GM12878 (cell line): ENCODE measurements around the gene CEP57. TPM values are rescaled to one million over a fixed set of nuclear protein-coding genes. Genes with fewer than 3 reads are reported as not detected.

ENCODE experiments used
- ATAC-seq: fragments of 200-7000 bp; cut with Tn5 transposase; 3 replicates; pipeline ENCODE4 v1.9.1; 2020; ENCODE audit warnings: mild to moderate bottlenecking, moderate library complexity
- BruUV-seq: library from RNA; stranded (reverse); fragments of 400-500 nt; replicated peaks from 2 replicates; lab custom pipeline; 2021; lab: Mats Ljungman, UMichigan
- CTCF ChIA-PET: fragments of 300-600 bp; sonication (Branson Sonifier 250); formaldehyde crosslinking; extraction: SDS; loops from one replicate; lab custom pipeline; 2021; ENCODE audit warnings: inconsistent platforms; lab: Yijun Ruan, JAX
- POLR2A ChIA-PET: fragments of 350-600 bp; formaldehyde crosslinking; extraction: SDS; loops from one replicate; lab custom pipeline; 2021; ENCODE audit warnings: inconsistent platforms; lab: Charles Lee
- RAD21 ChIA-PET: fragments of 300-600 bp; sonication (Branson Sonifier 250); formaldehyde crosslinking; loops from one replicate; lab custom pipeline; 2023; ENCODE audit warnings: antibody characterized with exemption; ENCODE audit not compliant: unreplicated experiment; lab: Charles Lee
- SMC1A ChIA-PET: fragments of 300-600 bp; sonication (Branson Sonifier 250); formaldehyde crosslinking; loops from one replicate; lab custom pipeline; 2023; ENCODE audit not compliant: unreplicated experiment, uncharacterized antibody; lab: Charles Lee
- DNase-seq: peaks from one replicate; pipeline ENCODE4 v3.0.0-alpha.2; 2011; ENCODE audit warnings: low read depth, low spot score
- FAIRE-seq: peaks from 3 replicates; lab custom pipeline; 2011; peaks lifted over from hg19 to GRCh38; lab: Jason Lieb, UNC
- H2AFZ ChIP-seq: 2 replicates; pipeline ENCODE4 v1.6.0; 2011; ENCODE audit warnings: low read depth, low read length, control low read depth; ENCODE audit not compliant: control insufficient read depth
- H3K27ac ChIP-seq: 2 replicates; pipeline ENCODE4 v1.5.1; 2011; ENCODE audit warnings: control low read depth; ENCODE audit not compliant: control insufficient read depth, insufficient read depth
- H3K27me3 ChIP-seq, 2 experiments: replicated peaks in 1 of 2; 2 replicates each; pipeline versions ENCODE4 v1.6.0 to v1.6.1; 2011; ENCODE audit warnings: low read length in 1 of 2; ENCODE audit not compliant: control insufficient read depth in 2 of 2, insufficient read depth in 2 of 2
- H3K36me3 ChIP-seq, 2 experiments: 2 replicates each; pipeline ENCODE4 v1.5.1; 2011; ENCODE audit warnings: low read length in 1 of 2; ENCODE audit not compliant: control insufficient read depth in 2 of 2, insufficient read depth in 2 of 2
- H3K4me1 ChIP-seq: 2 replicates; pipeline ENCODE4 v1.6.1; 2011; ENCODE audit warnings: mild to moderate bottlenecking, low read length, moderate library complexity, mixed read lengths; ENCODE audit not compliant: control insufficient read depth, insufficient read depth
- H3K4me2 ChIP-seq: 2 replicates; pipeline ENCODE4 v1.6.0; 2011; ENCODE audit warnings: control low read depth; ENCODE audit not compliant: control insufficient read depth, insufficient read depth
- H3K4me3 ChIP-seq: fragments of 200-600 bp; sonication (generic); 2 replicates; pipeline ENCODE4 v1.5.1; 2016
- H3K79me2 ChIP-seq: 2 replicates; pipeline ENCODE4 v1.6.0; 2011; ENCODE audit warnings: low read length; ENCODE audit not compliant: control insufficient read depth, insufficient read depth
- H3K9ac ChIP-seq: 2 replicates; pipeline ENCODE4 v1.8.0; 2011; ENCODE audit warnings: low read length, control low read depth, mixed read lengths; ENCODE audit not compliant: control insufficient read depth, insufficient read depth
- H3K9me3 ChIP-seq: replicated peaks from 3 replicates; pipeline ENCODE4 v1.5.1; 2011; ENCODE audit warnings: mild to moderate bottlenecking, low read length; ENCODE audit not compliant: control insufficient read depth, insufficient read depth
- H4K20me1 ChIP-seq: 2 replicates; pipeline ENCODE4 v1.6.0; 2011; ENCODE audit not compliant: control insufficient read depth, insufficient read depth
- BRCA1 ChIP-seq: IDR thresholded peaks from 2 replicates; pipeline ENCODE4 v1.6.1; 2011; ENCODE audit warnings: low read depth, low read length, improper control_type of control experiment
- E2F4 ChIP-seq: IDR thresholded peaks from 2 replicates; pipeline ENCODE4 v1.6.1; 2012; ENCODE audit warnings: low read depth, low read length, improper control_type of control experiment
- IRF3 ChIP-seq: fragments of 450-650 bp; IDR thresholded peaks from 2 replicates; pipeline ENCODE4 v1.6.1; 2014; ENCODE audit warnings: mild to moderate bottlenecking
- PML ChIP-seq: IDR thresholded peaks from 2 replicates; pipeline ENCODE4 v1.6.1; 2012; ENCODE audit warnings: low read length, inconsistent platforms
- PRDM15 ChIP-seq: fragments of 450-650 bp; formaldehyde crosslinking; IDR thresholded peaks from 2 replicates; pipeline ENCODE4 v1.4.0; 2020; ENCODE audit warnings: mild to moderate bottlenecking, moderate library complexity
- SMAD1 ChIP-seq: fragments of 450-650 bp; IDR thresholded peaks from 2 replicates; pipeline ENCODE4 v1.6.1; 2018; ENCODE audit warnings: mild to moderate bottlenecking, low read depth; ENCODE audit not compliant: partially characterized antibody
- WGBS: methylation state at CpG from one replicate; pipeline ENCODE4 v1.1.6; 2016; ENCODE audit warnings: low lambda C conversion rate; ENCODE audit not compliant: insufficient replicate concordance, insufficient coverage; ENCODE audit errors: missing lambda C conversion rate; 5-methylcytosine and 5-hydroxymethylcytosine counted together
- in situ Hi-C: fragments of 300-500 bp; cut with MboI; formaldehyde crosslinking; loops from 9 replicates; pipeline ENCODE4 v1.14.3; 2018; ENCODE audit warnings: mixed read lengths
- intact Hi-C: fragments of 100-400 bp; cut with micrococcal nuclease; formaldehyde crosslinking; loops from one replicate; pipeline ENCODE4 v1.14.2; 2022; ENCODE audit not compliant: unreplicated experiment
- polyA plus RNA-seq, 11 experiments: library from polyadenylated mRNA; depleted of rRNA in 4 of 11; unstranded in 6 of 11; stranded (reverse) in 5 of 11; fragments of >200 nt; fragmentation: Nextera tagmentation in 4 of 11; fragmentation: Illumina TruSeq in 1 of 11; extraction: Ambion mirVana in 4 of 11; extraction: Trizol in 1 of 11; gene quantifications; 1 replicate in 1 of 11; 2 replicates in 10 of 11; pipeline versions ENCODE4 v1.2.1 to v1.2.3, GENCODE V29; 2011 to 2016; ENCODE audit warnings: inconsistent platforms in 2 of 11, missing spikeins in 2 of 11, low read depth in 1 of 11
- total RNA-seq, 4 experiments: library from RNA; depleted of rRNA in 3 of 4; stranded (reverse); fragments of >200 nt in 3 of 4; fragmentation: Illumina TruSeq in 1 of 4; extraction: Trizol in 1 of 4; gene quantifications; 2 replicates each; pipeline versions ENCODE4 v1.2.1 to v1.2.3, GENCODE V29; 2013 to 2021

CEP57 gene
- total and polyA plus RNA-seq, 10 of the 15 experiments (the other 5 are each of a cell fraction or from before 2014, with no cell fraction given), result 19.4 to 85.4 (median 56.8) TPM

- H3K27me3 ChIP-seq, result no peaks in the 10 kb centered on the region
- DNase-seq (no peak), FAIRE-seq (no peak), ATAC-seq (no peak; the same call in 2 of the 3 replicates)
- in situ Hi-C loops (no loop called here), intact Hi-C loops (no loop called here)
- ChIA-PET CTCF (interaction anchor here (0.8 to 1.5 kb wide), 4 partner anchors 9 to 40 kb away, joined by 3 to 4 read pairs (median 3); partner anchors contain the start of gene FAM76B), POLR2A (interaction anchor here (0.5 kb wide), 1 partner anchor 416 kb away, joined by 5 read pairs; no protein-coding TSS in a partner anchor), RAD21 (interaction anchor here (1.3 kb wide), 1 partner anchor 564 kb away, joined by 4 read pairs; no protein-coding TSS in a partner anchor), SMC1A (interaction anchor here (1.3 to 2.1 kb wide), 4 partner anchors 9 to 49 kb away, joined by 3 to 6 read pairs (median 5); no protein-coding TSS in a partner anchor)
- no peak overlapping the region for H3K4me2 ChIP-seq
- H3K9me3 ChIP-seq, result no peaks in the 10 kb centered on the region
- no TSS peak for BruUV-seq
- no peaks in the 10 kb centered on the region for H4K20me1 ChIP-seq
- no peak overlapping the region for H3K4me3 ChIP-seq
- WGBS, result 97% methylated on average over 1 of the region's 1 CpG
- H2AFZ ChIP-seq, result no peak overlapping the region
- H3K4me1 ChIP-seq, result no peaks in the 10 kb centered on the region
- H3K9ac ChIP-seq, result no peak overlapping the region
- H3K27ac ChIP-seq, result no peak overlapping the region
- peaks cover 0 to 10% of the 10 kb centered on the region in 2 experiments for H3K36me3 ChIP-seq
- H3K79me2 ChIP-seq, result no peaks in the 10 kb centered on the region
- no peak for TF ChIP-seq PML
- no peak for TF ChIP-seq BRCA1
- TF ChIP-seq PRDM15, result no peak
- no peak for TF ChIP-seq SMAD1
- TF ChIP-seq E2F4, result no peak
- no peak for TF ChIP-seq IRF3
Measured at GRCh38 chr11:95829580-95830259, 39.4 kb downstream of the CEP57 start.
